ENCODE data around the gene CLCN3.

Gene CLCN3

GRCh38 chr4:169582203-169582602 is 38.2 kb upstream of the CLCN3 start:
- Histone ChIP-seq H3K27ac (ENCODE audit: low read depth, low read length) (no peak overlapping the region), H3K27me3 (ENCODE audit: low read length) (no peaks in the 10 kb centered on the region), H3F3A (ENCODE audit: insufficient read depth) (no peaks in the 10 kb centered on the region), H3K4me2 (ENCODE audit: low read depth, low read length, poor library complexity, severe bottlenecking) (no peak overlapping the region), H3K9me2 (replicated peaks; ENCODE audit: insufficient read depth, low read length) (no peaks in the 10 kb centered on the region), H2AFZ (ENCODE audit: low read depth, low read length, severe bottlenecking) (no peak overlapping the region), H3K9ac (ENCODE audit: low read length) (no peak overlapping the region), H3K36me3 (ENCODE audit: low read length) (peaks cover 10% of the 10 kb centered on the region; the same call in 1 of the 2 replicates), H3K9me3 (ENCODE audit: insufficient read depth, low read length) (no peaks in the 10 kb centered on the region), H3K4me3 (ENCODE audit: insufficient read depth, low read length, poor library complexity, severe bottlenecking) (no peak overlapping the region), H4K20me1 (ENCODE audit: low read depth, low read length) (no peaks in the 10 kb centered on the region), H3K79me2 (ENCODE audit: insufficient read depth, low read length) (no peaks in the 10 kb centered on the region)
- no peak for TF ChIP-seq CTCF (IDR thresholded peaks at IDR 0.05; ENCODE audit: insufficient read depth, low read length, poor library complexity, severe bottlenecking)
- no peak for TF ChIP-seq EZH2phosphoT487 (conservative IDR thresholded peaks at IDR 0.05; ENCODE audit: low read length)

GRCh38 chr4:169582706-169583105 is 37.7 kb upstream of the CLCN3 start:
- no peaks in the 10 kb centered on the region for H3K9me3 ChIP-seq (ENCODE audit: insufficient read depth, low read length)
- no peaks in the 10 kb centered on the region for H3K79me2 ChIP-seq (ENCODE audit: insufficient read depth, low read length)
- no peaks in the 10 kb centered on the region for H4K20me1 ChIP-seq (ENCODE audit: low read depth, low read length)
- no peak overlapping the region for H3K4me3 ChIP-seq (ENCODE audit: insufficient read depth, low read length, poor library complexity, severe bottlenecking)
- no peaks in the 10 kb centered on the region for H3F3A ChIP-seq (ENCODE audit: insufficient read depth)
- no peak overlapping the region for H3K9ac ChIP-seq (ENCODE audit: low read length)
- no peak overlapping the region for H3K27ac ChIP-seq (ENCODE audit: low read depth, low read length)
- H3K27me3 ChIP-seq (ENCODE audit: low read length): no peaks in the 10 kb centered on the region
- H3K36me3 ChIP-seq (ENCODE audit: low read length): peaks cover 10% of the 10 kb centered on the region; the same call in 1 of the 2 replicates
- H3K4me2 ChIP-seq (ENCODE audit: low read depth, low read length, poor library complexity, severe bottlenecking): no peak overlapping the region
- no peak for TF ChIP-seq CTCF (IDR thresholded peaks at IDR 0.05; ENCODE audit: insufficient read depth, low read length, poor library complexity, severe bottlenecking)
- TF ChIP-seq EZH2phosphoT487 (conservative IDR thresholded peaks at IDR 0.05; ENCODE audit: low read length): no peak
- H3K9me2 ChIP-seq (replicated peaks; ENCODE audit: insufficient read depth, low read length): no peaks in the 10 kb centered on the region
- no peak overlapping the region for H2AFZ ChIP-seq (ENCODE audit: low read depth, low read length, severe bottlenecking)

- Histone ChIP-seq H3F3A (ENCODE audit: insufficient read depth) (no peaks in the 10 kb centered on the region), H3K4me3 (ENCODE audit: insufficient read depth, low read length, poor library complexity, severe bottlenecking) (no peak overlapping the region), H3K79me2 (ENCODE audit: insufficient read depth, low read length) (no peaks in the 10 kb centered on the region), H3K27ac (ENCODE audit: low read depth, low read length) (no peak overlapping the region), H3K9ac (ENCODE audit: low read length) (no peak overlapping the region), H3K4me2 (ENCODE audit: low read depth, low read length, poor library complexity, severe bottlenecking) (no peak overlapping the region), H3K27me3 (ENCODE audit: low read length) (no peaks in the 10 kb centered on the region), H4K20me1 (ENCODE audit: low read depth, low read length) (no peaks in the 10 kb centered on the region), H3K9me3 (ENCODE audit: insufficient read depth, low read length) (no peaks in the 10 kb centered on the region), H3K36me3 (ENCODE audit: low read length) (peaks cover 16% of the 10 kb centered on the region; the same call in 1 of the 2 replicates), H2AFZ (ENCODE audit: low read depth, low read length, severe bottlenecking) (no peak overlapping the region), H3K9me2 (replicated peaks; ENCODE audit: insufficient read depth, low read length) (no peaks in the 10 kb centered on the region)
- TF ChIP-seq CTCF (IDR thresholded peaks at IDR 0.05; ENCODE audit: insufficient read depth, low read length, poor library complexity, severe bottlenecking) (no peak), EZH2phosphoT487 (conservative IDR thresholded peaks at IDR 0.05; ENCODE audit: low read length) (no peak)
These were observed 36.8 kb upstream of the CLCN3 start for GRCh38 chr4:169583563-169583962.
